GM12878 (cell line): Measurements from ENCODE around the gene MTFR1L. TPM values are rescaled to one million over a fixed set of nuclear protein-coding genes. Genes with fewer than 3 reads are reported as not detected.

ENCODE experiments used
- ASH2L ChIP-seq: fragments of 300-600, 200-600 bp; sonication (generic); IDR thresholded peaks from 2 replicates; pipeline ENCODE4 v1.6.1; 2017; ENCODE audit warnings: low read depth, mild to moderate bottlenecking, borderline replicate concordance
- BHLHE40 ChIP-seq, 2 experiments: fragments of 450-650 bp in 1 of 2; IDR thresholded peaks; 2 replicates each; pipeline ENCODE4 v1.6.1; 2011 to 2017; ENCODE audit warnings: low read depth in 2 of 2, borderline replicate concordance in 1 of 2, improper control_type of control experiment in 1 of 2, low read length in 1 of 2, mild to moderate bottlenecking in 1 of 2
- BRCA1 ChIP-seq: IDR thresholded peaks from 2 replicates; pipeline ENCODE4 v1.6.1; 2011; ENCODE audit warnings: low read depth, low read length, improper control_type of control experiment
- CBFB ChIP-seq: IDR thresholded peaks from 2 replicates; pipeline ENCODE4 v1.6.1; 2016; ENCODE audit warnings: antibody characterized with exemption, low read depth
- CEBPZ ChIP-seq: fragments of 150-350 bp; IDR thresholded peaks from 2 replicates; pipeline ENCODE4 v1.6.1; 2016; ENCODE audit warnings: low read depth, low read length
- CTCF ChIP-seq, 3 experiments: IDR thresholded peaks in 2 of 3; conservative IDR thresholded peaks in 1 of 3; 2 replicates each; pipeline ENCODE4 v1.5.1; 2011; ENCODE audit warnings: low read depth in 3 of 3, low read length in 3 of 3, mild to moderate bottlenecking in 3 of 3, control low read depth in 2 of 3, moderate library complexity in 2 of 3, inconsistent platforms in 1 of 3, mixed read lengths in 1 of 3; ENCODE audit not compliant: control insufficient read depth in 2 of 3, insufficient read depth in 1 of 3; ENCODE audit errors: extremely low read depth in 1 of 3
- ESRRA ChIP-seq: IDR thresholded peaks from 2 replicates; pipeline ENCODE4 v1.6.1; 2012; ENCODE audit warnings: mild to moderate bottlenecking, low read length, improper control_type of control experiment
- IKZF2 ChIP-seq, 2 experiments: fragments of 450-650 bp; IDR thresholded peaks; 2 replicates each; pipeline ENCODE4 v1.6.1; 2017; ENCODE audit warnings: mild to moderate bottlenecking in 2 of 2, moderate library complexity in 2 of 2
- IRF4 ChIP-seq: IDR thresholded peaks from 2 replicates; pipeline ENCODE4 v1.6.1; 2011; ENCODE audit warnings: low read depth, low read length
- PAX8 ChIP-seq: fragments of 450-650 bp; IDR thresholded peaks from 2 replicates; pipeline ENCODE4 v1.6.1; 2017; ENCODE audit warnings: mild to moderate bottlenecking, moderate library complexity
- POLR2AphosphoS5 ChIP-seq: IDR thresholded peaks from 2 replicates; pipeline ENCODE4 v1.6.1; 2011; ENCODE audit warnings: mild to moderate bottlenecking, low read length, inconsistent platforms
- SUPT20H ChIP-seq: IDR thresholded peaks from 2 replicates; pipeline ENCODE4 v1.6.1; 2011; ENCODE audit warnings: low read depth, mild to moderate bottlenecking, low read length, moderate library complexity, borderline replicate concordance; ENCODE audit not compliant: control insufficient read depth
- USF2 ChIP-seq: IDR thresholded peaks from 2 replicates; pipeline ENCODE4 v1.6.1; 2011; ENCODE audit warnings: low read depth, low read length, improper control_type of control experiment, borderline replicate concordance
- WRNIP1 ChIP-seq: IDR thresholded peaks from 2 replicates; pipeline ENCODE4 v1.6.1; 2011; ENCODE audit warnings: low read depth, low read length, improper control_type of control experiment, borderline replicate concordance
- ZNF24 ChIP-seq: fragments of 450-650 bp; IDR thresholded peaks from 2 replicates; pipeline ENCODE4 v1.6.1; 2017; ENCODE audit warnings: antibody characterized with exemption, mild to moderate bottlenecking
- ZNF622 ChIP-seq: fragments of 450-650 bp; IDR thresholded peaks from 2 replicates; pipeline ENCODE4 v1.6.1; 2017; ENCODE audit warnings: mild to moderate bottlenecking, inconsistent platforms
- polyA plus RNA-seq, 11 experiments: library from polyadenylated mRNA; depleted of rRNA in 4 of 11; unstranded in 6 of 11; stranded (reverse) in 5 of 11; fragments of >200 nt; fragmentation: Nextera tagmentation in 4 of 11; fragmentation: Illumina TruSeq in 1 of 11; extraction: Ambion mirVana in 4 of 11; extraction: Trizol in 1 of 11; gene quantifications; 1 replicate in 1 of 11; 2 replicates in 10 of 11; pipeline versions ENCODE4 v1.2.1 to v1.2.3, GENCODE V29; 2011 to 2016; ENCODE audit warnings: inconsistent platforms in 2 of 11, missing spikeins in 2 of 11, low read depth in 1 of 11
- total RNA-seq, 4 experiments: library from RNA; depleted of rRNA in 3 of 4; stranded (reverse); fragments of >200 nt in 3 of 4; fragmentation: Illumina TruSeq in 1 of 4; extraction: Trizol in 1 of 4; gene quantifications; 2 replicates each; pipeline versions ENCODE4 v1.2.1 to v1.2.3, GENCODE V29; 2013 to 2021
- TF ChIP-seq, protein P1 (sequence below): IDR thresholded peaks from 2 replicates; pipeline ENCODE4 v1.6.1; 2011; ENCODE audit warnings: borderline replicate concordance, low read depth, mild to moderate bottlenecking, moderate library complexity, mixed read lengths, low read length; ENCODE audit not compliant: insufficient read depth; ENCODE audit errors: extremely low read length
- TF ChIP-seq, protein P2 (sequence below): fragments of 450-650 bp; IDR thresholded peaks from 2 replicates; pipeline ENCODE4 v1.6.1; 2017; ENCODE audit warnings: mild to moderate bottlenecking, low read depth, inconsistent platforms; ENCODE audit not compliant: poor library complexity, severe bottlenecking

The MTFR1L gene
- total and polyA plus RNA-seq, 10 of the 15 experiments (the other 5 are each of a cell fraction or from before 2014, with no cell fraction given) = 16.9 to 44.2 (median 30.3) TPM

- TF ChIP-seq CEBPZ (no peak), BRCA1 (no peak), ZNF24 (no peak), BHLHE40 (IDR thresholded peaks at IDR 0.05; ENCODE audit: borderline replicate concordance in 1 of 2, low read depth in 2 of 2, low read length in 1 of 2) (peak; percentile 68 to 82; a peak in 2 of 4 replicates), POLR2AphosphoS5 (no peak), CBFB (no peak), IKZF2 (IDR thresholded peaks at IDR 0.05) (peak; percentile 13 to 35; a peak in 2 of 4 replicates), USF2 (no peak), PAX8 (no peak), IRF4 (no peak), ZNF622 (no peak), CTCF (IDR thresholded peaks at IDR 0.05 in 2 of 3, conservative IDR thresholded peaks at IDR 0.05 in 1 of 3; ENCODE audit: control insufficient read depth in 2 of 3, extremely low read depth in 1 of 3, insufficient read depth in 1 of 3, low read depth in 3 of 3, low read length in 3 of 3) (no peak), WRNIP1 (no peak), SUPT20H (no peak), ESRRA (no peak), ASH2L (no peak)
- TF ChIP-seq, protein P1, sequence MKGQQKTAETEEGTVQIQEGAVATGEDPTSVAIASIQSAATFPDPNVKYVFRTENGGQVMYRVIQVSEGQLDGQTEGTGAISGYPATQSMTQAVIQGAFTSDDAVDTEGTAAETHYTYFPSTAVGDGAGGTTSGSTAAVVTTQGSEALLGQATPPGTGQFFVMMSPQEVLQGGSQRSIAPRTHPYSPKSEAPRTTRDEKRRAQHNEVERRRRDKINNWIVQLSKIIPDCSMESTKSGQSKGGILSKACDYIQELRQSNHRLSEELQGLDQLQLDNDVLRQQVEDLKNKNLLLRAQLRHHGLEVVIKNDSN = no peak
- TF ChIP-seq, protein P2, sequence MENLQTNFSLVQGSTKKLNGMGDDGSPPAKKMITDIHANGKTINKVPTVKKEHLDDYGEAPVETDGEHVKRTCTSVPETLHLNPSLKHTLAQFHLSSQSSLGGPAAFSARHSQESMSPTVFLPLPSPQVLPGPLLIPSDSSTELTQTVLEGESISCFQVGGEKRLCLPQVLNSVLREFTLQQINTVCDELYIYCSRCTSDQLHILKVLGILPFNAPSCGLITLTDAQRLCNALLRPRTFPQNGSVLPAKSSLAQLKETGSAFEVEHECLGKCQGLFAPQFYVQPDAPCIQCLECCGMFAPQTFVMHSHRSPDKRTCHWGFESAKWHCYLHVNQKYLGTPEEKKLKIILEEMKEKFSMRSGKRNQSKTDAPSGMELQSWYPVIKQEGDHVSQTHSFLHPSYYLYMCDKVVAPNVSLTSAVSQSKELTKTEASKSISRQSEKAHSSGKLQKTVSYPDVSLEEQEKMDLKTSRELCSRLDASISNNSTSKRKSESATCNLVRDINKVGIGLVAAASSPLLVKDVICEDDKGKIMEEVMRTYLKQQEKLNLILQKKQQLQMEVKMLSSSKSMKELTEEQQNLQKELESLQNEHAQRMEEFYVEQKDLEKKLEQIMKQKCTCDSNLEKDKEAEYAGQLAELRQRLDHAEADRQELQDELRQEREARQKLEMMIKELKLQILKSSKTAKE = no peak
These were observed 44.6 kb upstream of the MTFR1L start (continued) for GRCh38 chr1:25774921-25775771.
